NB4 (cell line): ENCODE measurements around the gene PTGER2.

ENCODE experiments used
- MYC ChIP-seq: IDR thresholded peaks from 2 replicates; pipeline ENCODE4 v1.6.1; 2011; ENCODE audit warnings: low read depth, low read length
- POLR2A ChIP-seq: IDR thresholded peaks from 2 replicates; pipeline ENCODE4 v1.6.1; 2011; ENCODE audit warnings: mild to moderate bottlenecking; ENCODE audit not compliant: insufficient read length; ENCODE audit errors: extremely low read depth
- TF ChIP-seq, protein P1 (sequence below): IDR thresholded peaks from one replicate; pipeline ENCODE4 v1.5.1; 2012; ENCODE audit warnings: low read depth, low read length

DNA sequence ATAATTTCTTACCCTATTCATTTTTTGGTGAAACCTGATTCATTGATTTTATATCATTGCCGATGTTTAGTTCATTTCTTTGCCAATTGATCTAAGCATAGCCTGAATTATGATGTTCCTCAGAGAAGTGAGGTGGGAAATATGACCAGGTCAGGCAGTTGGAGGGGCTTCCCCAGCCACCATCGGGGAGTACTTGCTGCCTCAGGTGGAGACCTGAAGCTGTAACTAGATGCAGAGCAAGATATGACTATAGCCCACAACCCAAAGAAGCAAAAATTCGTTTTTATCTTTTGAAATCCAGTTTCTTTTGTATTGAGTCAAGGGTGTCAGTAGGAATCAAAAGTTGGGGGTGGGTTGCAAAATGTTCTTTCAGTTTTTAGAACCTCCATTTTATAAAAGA lies 38.7 kb upstream of the PTGER2 start:
- TF ChIP-seq, protein P1, sequence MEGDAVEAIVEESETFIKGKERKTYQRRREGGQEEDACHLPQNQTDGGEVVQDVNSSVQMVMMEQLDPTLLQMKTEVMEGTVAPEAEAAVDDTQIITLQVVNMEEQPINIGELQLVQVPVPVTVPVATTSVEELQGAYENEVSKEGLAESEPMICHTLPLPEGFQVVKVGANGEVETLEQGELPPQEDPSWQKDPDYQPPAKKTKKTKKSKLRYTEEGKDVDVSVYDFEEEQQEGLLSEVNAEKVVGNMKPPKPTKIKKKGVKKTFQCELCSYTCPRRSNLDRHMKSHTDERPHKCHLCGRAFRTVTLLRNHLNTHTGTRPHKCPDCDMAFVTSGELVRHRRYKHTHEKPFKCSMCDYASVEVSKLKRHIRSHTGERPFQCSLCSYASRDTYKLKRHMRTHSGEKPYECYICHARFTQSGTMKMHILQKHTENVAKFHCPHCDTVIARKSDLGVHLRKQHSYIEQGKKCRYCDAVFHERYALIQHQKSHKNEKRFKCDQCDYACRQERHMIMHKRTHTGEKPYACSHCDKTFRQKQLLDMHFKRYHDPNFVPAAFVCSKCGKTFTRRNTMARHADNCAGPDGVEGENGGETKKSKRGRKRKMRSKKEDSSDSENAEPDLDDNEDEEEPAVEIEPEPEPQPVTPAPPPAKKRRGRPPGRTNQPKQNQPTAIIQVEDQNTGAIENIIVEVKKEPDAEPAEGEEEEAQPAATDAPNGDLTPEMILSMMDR = no peak
- no peak for TF ChIP-seq POLR2A
- no peak for TF ChIP-seq MYC
